Measurements from ENCODE around the gene HCN4.

DNA sequence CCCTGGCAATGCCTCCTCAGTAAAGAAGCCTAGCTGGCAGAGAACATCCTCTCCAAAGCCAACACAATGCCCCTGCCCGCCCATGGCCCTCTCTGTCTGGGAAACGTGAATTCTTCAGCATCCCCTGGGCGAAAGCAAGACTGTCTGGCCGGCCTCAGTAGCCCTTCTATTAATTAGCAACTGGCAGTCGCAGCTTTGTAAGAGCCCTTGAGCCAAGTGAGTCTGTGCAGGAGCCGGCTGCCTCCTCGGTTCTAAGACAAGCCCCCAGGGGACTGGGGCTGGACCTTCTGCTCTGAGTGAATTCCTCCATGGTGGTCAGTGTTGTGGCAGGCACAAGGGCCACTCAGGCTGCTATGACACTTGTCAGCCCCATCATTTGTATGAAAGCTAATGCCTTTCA, 7.4 kb downstream of the HCN4 start:
- TF ChIP-seq, protein P1, sequence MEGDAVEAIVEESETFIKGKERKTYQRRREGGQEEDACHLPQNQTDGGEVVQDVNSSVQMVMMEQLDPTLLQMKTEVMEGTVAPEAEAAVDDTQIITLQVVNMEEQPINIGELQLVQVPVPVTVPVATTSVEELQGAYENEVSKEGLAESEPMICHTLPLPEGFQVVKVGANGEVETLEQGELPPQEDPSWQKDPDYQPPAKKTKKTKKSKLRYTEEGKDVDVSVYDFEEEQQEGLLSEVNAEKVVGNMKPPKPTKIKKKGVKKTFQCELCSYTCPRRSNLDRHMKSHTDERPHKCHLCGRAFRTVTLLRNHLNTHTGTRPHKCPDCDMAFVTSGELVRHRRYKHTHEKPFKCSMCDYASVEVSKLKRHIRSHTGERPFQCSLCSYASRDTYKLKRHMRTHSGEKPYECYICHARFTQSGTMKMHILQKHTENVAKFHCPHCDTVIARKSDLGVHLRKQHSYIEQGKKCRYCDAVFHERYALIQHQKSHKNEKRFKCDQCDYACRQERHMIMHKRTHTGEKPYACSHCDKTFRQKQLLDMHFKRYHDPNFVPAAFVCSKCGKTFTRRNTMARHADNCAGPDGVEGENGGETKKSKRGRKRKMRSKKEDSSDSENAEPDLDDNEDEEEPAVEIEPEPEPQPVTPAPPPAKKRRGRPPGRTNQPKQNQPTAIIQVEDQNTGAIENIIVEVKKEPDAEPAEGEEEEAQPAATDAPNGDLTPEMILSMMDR (IDR thresholded peaks at IDR 0.05; ENCODE audit: poor library complexity, severe bottlenecking) = no peak
- TF ChIP-seq, protein P2, sequence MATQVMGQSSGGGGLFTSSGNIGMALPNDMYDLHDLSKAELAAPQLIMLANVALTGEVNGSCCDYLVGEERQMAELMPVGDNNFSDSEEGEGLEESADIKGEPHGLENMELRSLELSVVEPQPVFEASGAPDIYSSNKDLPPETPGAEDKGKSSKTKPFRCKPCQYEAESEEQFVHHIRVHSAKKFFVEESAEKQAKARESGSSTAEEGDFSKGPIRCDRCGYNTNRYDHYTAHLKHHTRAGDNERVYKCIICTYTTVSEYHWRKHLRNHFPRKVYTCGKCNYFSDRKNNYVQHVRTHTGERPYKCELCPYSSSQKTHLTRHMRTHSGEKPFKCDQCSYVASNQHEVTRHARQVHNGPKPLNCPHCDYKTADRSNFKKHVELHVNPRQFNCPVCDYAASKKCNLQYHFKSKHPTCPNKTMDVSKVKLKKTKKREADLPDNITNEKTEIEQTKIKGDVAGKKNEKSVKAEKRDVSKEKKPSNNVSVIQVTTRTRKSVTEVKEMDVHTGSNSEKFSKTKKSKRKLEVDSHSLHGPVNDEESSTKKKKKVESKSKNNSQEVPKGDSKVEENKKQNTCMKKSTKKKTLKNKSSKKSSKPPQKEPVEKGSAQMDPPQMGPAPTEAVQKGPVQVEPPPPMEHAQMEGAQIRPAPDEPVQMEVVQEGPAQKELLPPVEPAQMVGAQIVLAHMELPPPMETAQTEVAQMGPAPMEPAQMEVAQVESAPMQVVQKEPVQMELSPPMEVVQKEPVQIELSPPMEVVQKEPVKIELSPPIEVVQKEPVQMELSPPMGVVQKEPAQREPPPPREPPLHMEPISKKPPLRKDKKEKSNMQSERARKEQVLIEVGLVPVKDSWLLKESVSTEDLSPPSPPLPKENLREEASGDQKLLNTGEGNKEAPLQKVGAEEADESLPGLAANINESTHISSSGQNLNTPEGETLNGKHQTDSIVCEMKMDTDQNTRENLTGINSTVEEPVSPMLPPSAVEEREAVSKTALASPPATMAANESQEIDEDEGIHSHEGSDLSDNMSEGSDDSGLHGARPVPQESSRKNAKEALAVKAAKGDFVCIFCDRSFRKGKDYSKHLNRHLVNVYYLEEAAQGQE (IDR thresholded peaks at IDR 0.05; ENCODE audit: borderline replicate concordance) = no peak
- TF ChIP-seq EZH2 (IDR thresholded peaks at IDR 0.05; ENCODE audit: borderline replicate concordance, insufficient read depth, low read length, poor library complexity, severe bottlenecking) = no peak
- no peak for TF ChIP-seq POLR2AphosphoS5 (IDR thresholded peaks at IDR 0.05)
- no peak for TF ChIP-seq TAF1 (IDR thresholded peaks at IDR 0.05; ENCODE audit: low read depth)
- no peak for TF ChIP-seq EP300 (conservative IDR thresholded peaks at IDR 0.05; ENCODE audit: poor library complexity, severe bottlenecking)
- TF ChIP-seq RAD21 (conservative IDR thresholded peaks at IDR 0.05) = no peak
- TF ChIP-seq SMC3 (conservative IDR thresholded peaks at IDR 0.05; ENCODE audit: poor library complexity) = no peak
- no peak for TF ChIP-seq MXI1 (conservative IDR thresholded peaks at IDR 0.05; ENCODE audit: poor library complexity, severe bottlenecking)

Data from neural cell (in vitro differentiated cells).